K562 (cell line): ENCODE measurements around the gene ACER3. TPM values are rescaled to one million over a fixed set of nuclear protein-coding genes. Genes with fewer than 3 reads are reported as not detected.

Experiments
- ATAC-seq: fragments of 200-7000 bp; cut with Tn5 transposase; 3 replicates; pipeline ENCODE4 v1.9.1; 2020; ENCODE audit warnings: moderate library complexity
- BruUV-seq: library from RNA; stranded (reverse); fragments of 400-500 nt; replicated peaks from 2 replicates; lab custom pipeline; 2021; lab: Mats Ljungman, UMichigan
- CTCF ChIA-PET: fragments of 300-600 bp; formaldehyde crosslinking; extraction: SDS; loops from one replicate; lab custom pipeline; 2021; ENCODE audit warnings: low intra/inter-chr PET ratio; lab: Yijun Ruan, JAX
- POLR2A ChIA-PET: fragments of 300-600, 350-650 bp; sonication (Branson Sonifier 250); formaldehyde crosslinking; extraction: SDS; loops from one replicate; lab custom pipeline; 2021; ENCODE audit warnings: antibody characterized with exemption, inconsistent platforms; lab: Yijun Ruan, JAX
- DNase-seq, 4 experiments: peaks; one replicate each; pipeline versions ENCODE4 v3.0.0 to v3.0.0-alpha.2; 2011 to 2018; ENCODE audit warnings: low spot score in 3 of 4, mixed read lengths in 3 of 4; ENCODE audit errors: extremely low read depth in 1 of 4
- FAIRE-seq: peaks from 2 replicates; lab custom pipeline; 2011; peaks lifted over from hg19 to GRCh38; lab: Jason Lieb, UNC
- H2AFZ ChIP-seq: 2 replicates; pipeline ENCODE4 v1.6.0; 2011; ENCODE audit warnings: low read depth, low read length, control low read depth, inconsistent platforms
- H3K27ac ChIP-seq: fragments of 200-600 bp; 3 replicates; pipeline ENCODE4 v1.8.0; 2011; ENCODE audit warnings: low read depth, mild to moderate bottlenecking, control low read depth, inconsistent platforms, low read length, moderate library complexity, mixed read lengths; ENCODE audit errors: extremely low read depth
- H3K27me3 ChIP-seq, 2 experiments: fragments of 300-600 bp in 1 of 2; 2 replicates in 1 of 2; 3 replicates in 1 of 2; pipeline versions ENCODE4 v1.6.0 to v1.8.0; 2011; ENCODE audit warnings: inconsistent platforms in 2 of 2, low read length in 2 of 2, mild to moderate bottlenecking in 1 of 2, mixed read lengths in 1 of 2, moderate library complexity in 1 of 2; ENCODE audit not compliant: control insufficient read depth in 2 of 2, insufficient read depth in 2 of 2
- H3K36me3 ChIP-seq: fragments of 300-600 bp; 3 replicates; pipeline ENCODE4 v1.8.0; 2011; ENCODE audit warnings: mild to moderate bottlenecking, low read length, inconsistent platforms; ENCODE audit not compliant: control insufficient read depth, insufficient read depth
- H3K4me1 ChIP-seq, 2 experiments: fragments of 200-600 bp in 1 of 2; replicated peaks in 1 of 2; 2 replicates in 1 of 2; 3 replicates in 1 of 2; pipeline versions ENCODE4 v1.5.1 to v1.8.0; 2011; ENCODE audit warnings: inconsistent platforms in 2 of 2, low read length in 2 of 2, mild to moderate bottlenecking in 1 of 2, mixed read lengths in 1 of 2, moderate library complexity in 1 of 2; ENCODE audit not compliant: control insufficient read depth in 2 of 2, insufficient read depth in 2 of 2
- H3K4me2 ChIP-seq: 2 replicates; pipeline ENCODE4 v1.6.1; 2011; ENCODE audit warnings: low read length, control low read depth, inconsistent platforms, mixed read lengths; ENCODE audit not compliant: insufficient read depth
- H3K4me3 ChIP-seq: fragments of 200-600 bp; sonication (generic), shearing (Covaris generic); 2 replicates; pipeline ENCODE4 v1.5.1; 2016; ENCODE audit warnings: control low read depth, inconsistent platforms
- H3K79me2 ChIP-seq: fragments of 200-600 bp; 3 replicates; pipeline ENCODE4 v1.8.0; 2011; ENCODE audit warnings: low read length, inconsistent platforms; ENCODE audit not compliant: control insufficient read depth, insufficient read depth
- H3K9ac ChIP-seq, 2 experiments: 2 replicates each; pipeline versions ENCODE4 v1.6.0 to v1.6.1; 2011; ENCODE audit warnings: low read depth in 2 of 2, low read length in 2 of 2, control low read depth in 1 of 2, inconsistent platforms in 1 of 2, mild to moderate bottlenecking in 1 of 2, mixed read lengths in 1 of 2; ENCODE audit not compliant: insufficient read depth in 1 of 2
- H3K9me1 ChIP-seq: one replicate; pipeline ENCODE4 v1.6.0; 2011; ENCODE audit warnings: inconsistent platforms, mild to moderate bottlenecking, low read length, moderate library complexity; ENCODE audit not compliant: control insufficient read depth, insufficient read depth
- H3K9me3 ChIP-seq: replicated peaks from 2 replicates; pipeline ENCODE4 v1.5.1; 2011; ENCODE audit warnings: low read depth, low read length, inconsistent platforms; ENCODE audit not compliant: control insufficient read depth, insufficient read depth
- H4K20me1 ChIP-seq: replicated peaks from 2 replicates; pipeline ENCODE4 v1.6.1; 2011; ENCODE audit warnings: low read length, inconsistent platforms, mixed read lengths; ENCODE audit not compliant: control insufficient read depth, insufficient read depth
- ARID1B ChIP-seq: fragments of 450-650 bp; IDR thresholded peaks from 2 replicates; pipeline ENCODE4 v1.6.1; 2016; ENCODE audit warnings: antibody characterized with exemption, mild to moderate bottlenecking, inconsistent platforms
- BCL6 ChIP-seq: fragments of 250-450 bp; sonication (Bioruptor Pico); IDR thresholded peaks from 2 replicates; pipeline ENCODE4 v1.4.0; 2020
- CREM ChIP-seq: IDR thresholded peaks from 2 replicates; pipeline ENCODE4 v1.6.1; 2014; ENCODE audit warnings: antibody characterized with exemption, low read depth
- DIDO1 ChIP-seq: fragments of 450-650 bp; IDR thresholded peaks from 2 replicates; pipeline ENCODE4 v1.6.1; 2016; ENCODE audit warnings: low read depth, missing biosample characterization, missing genetic modification characterization
- EHMT2 ChIP-seq: fragments of 450-650 bp; IDR thresholded peaks from 2 replicates; pipeline ENCODE4 v1.6.1; 2018; ENCODE audit warnings: antibody characterized with exemption
- GATAD2A ChIP-seq: fragments of 450-650 bp; IDR thresholded peaks from 2 replicates; pipeline ENCODE4 v1.6.1; 2017
- ILF3 ChIP-seq: fragments of 450-650 bp; IDR thresholded peaks from 2 replicates; pipeline ENCODE4 v1.6.1; 2018; ENCODE audit warnings: antibody characterized with exemption, mild to moderate bottlenecking, moderate library complexity, borderline replicate concordance
- MTA2 ChIP-seq: fragments of 450-650 bp; IDR thresholded peaks from 2 replicates; pipeline ENCODE4 v1.6.1; 2016; ENCODE audit warnings: low read depth
- NCOA4 ChIP-seq: fragments of 450-650 bp; IDR thresholded peaks from 2 replicates; pipeline ENCODE4 v1.6.1; 2018; ENCODE audit warnings: mild to moderate bottlenecking; ENCODE audit not compliant: partially characterized antibody
- PHF21A ChIP-seq: fragments of 450-650 bp; IDR thresholded peaks from 2 replicates; pipeline ENCODE4 v1.6.1; 2017; ENCODE audit warnings: low read depth, borderline replicate concordance
- PTBP1 ChIP-seq: fragments of 200-400 bp; formaldehyde crosslinking; IDR thresholded peaks from 2 replicates; pipeline ENCODE4 v1.6.1; 2017; ENCODE audit warnings: low read depth, low read length
- PTTG1 ChIP-seq: fragments of 450-650 bp; IDR thresholded peaks from 2 replicates; pipeline ENCODE4 v1.6.1; 2016; ENCODE audit warnings: low read depth, mild to moderate bottlenecking, missing genetic modification characterization, missing compliant biosample characterization
- RBM34 ChIP-seq: fragments of 200-400 bp; formaldehyde crosslinking; IDR thresholded peaks from 2 replicates; pipeline ENCODE4 v1.6.1; 2018; ENCODE audit warnings: low read length, borderline replicate concordance; ENCODE audit not compliant: insufficient read depth
- SMC3 ChIP-seq: conservative IDR thresholded peaks from 2 replicates; pipeline ENCODE4 v1.6.1; 2011; ENCODE audit warnings: low read depth, low read length, improper control_type of control experiment; ENCODE audit not compliant: insufficient read depth
- THAP7 ChIP-seq: fragments of 250-450 bp; sonication (Bioruptor Pico); IDR thresholded peaks from 2 replicates; pipeline ENCODE4 v1.5.0; 2021
- ZNF143 ChIP-seq: sonication (generic); formaldehyde crosslinking; IDR thresholded peaks from 2 replicates; pipeline ENCODE4 v1.9.0; 2022; ENCODE audit warnings: mild to moderate bottlenecking, missing genetic modification reagents
- ZNF57 ChIP-seq: fragments of 450-650 bp; formaldehyde crosslinking; IDR thresholded peaks from 2 replicates; pipeline ENCODE4 v1.4.0; 2020; ENCODE audit warnings: mild to moderate bottlenecking, moderate library complexity
- ZNF699 ChIP-seq: fragments of 250-450 bp; sonication (Bioruptor Pico); IDR thresholded peaks from 2 replicates; pipeline ENCODE4 v1.8.0; 2021; ENCODE audit warnings: mild to moderate bottlenecking, moderate library complexity; ENCODE audit not compliant: insufficient replicate concordance
- ZNF780A ChIP-seq: fragments of 250-450 bp; sonication (Bioruptor Pico); IDR thresholded peaks from 2 replicates; pipeline ENCODE4 v1.5.0; 2021; ENCODE audit warnings: mild to moderate bottlenecking
- WGBS: fragments of 100-300 bp; shearing (Covaris generic); methylation state at CpG from one replicate; pipeline ENCODE4 v1.1.6; 2016; ENCODE audit warnings: low coverage, mixed read lengths; ENCODE audit not compliant: insufficient coverage; ENCODE audit errors: missing lambda C conversion rate; 5-methylcytosine and 5-hydroxymethylcytosine counted together
- in situ Hi-C: fragments of 300-500 bp; cut with MboI; formaldehyde crosslinking; loops from 4 replicates; pipeline ENCODE4 v1.15.0; 2018; ENCODE audit warnings: inconsistent platforms, mixed read lengths
- intact Hi-C: fragments of 100-400 bp; cut with micrococcal nuclease; formaldehyde crosslinking; loops from 2 replicates; pipeline ENCODE4 v1.14.2; 2022
- polyA plus RNA-seq, 8 experiments: library from polyadenylated mRNA; depleted of rRNA in 4 of 8; stranded (reverse) in 5 of 8; unstranded in 3 of 8; fragments of >200 nt; fragmentation: Nextera tagmentation in 2 of 8; fragmentation: Illumina TruSeq in 1 of 8; extraction: Ambion mirVana in 2 of 8; extraction: Trizol in 1 of 8; gene quantifications; 2 replicates each; pipeline versions ENCODE4 v1.2.1 to v1.2.3, GENCODE V29; 2011 to 2014; ENCODE audit warnings: inconsistent platforms in 1 of 8, missing spikeins in 1 of 8
- total RNA-seq, 7 experiments: library from RNA; depleted of rRNA in 6 of 7; stranded (reverse); fragments of >200 nt in 6 of 7; fragmentation: Illumina TruSeq in 2 of 7; extraction: Trizol in 2 of 7; gene quantifications; 2 replicates each; pipeline versions ENCODE4 v1.2.1 to v1.2.3, GENCODE V29; 2011 to 2021; ENCODE audit warnings: low replicate concordance in 1 of 7
- TF ChIP-seq, protein P1 (sequence below): sonication (generic); formaldehyde crosslinking; IDR thresholded peaks from 2 replicates; pipeline ENCODE4 v1.8.0; 2022; ENCODE audit warnings: mild to moderate bottlenecking, missing genetic modification reagents

ACER3 gene
- total and polyA plus RNA-seq, 9 of the 15 experiments (the other 6 are each of a cell fraction or from before 2014, with no cell fraction given): 2.0 to 23.8 (median 9.5) TPM

- WGBS: 68% methylated on average over 7 of the region's 13 CpGs
- Histone ChIP-seq H3K79me2 (no peaks in the 10 kb centered on the region), H3K36me3 (no peaks in the 10 kb centered on the region), H3K4me1 (peaks cover 2 to 11% of the 10 kb centered on the region in 2 experiments; a peak in 4 of 5 replicates), H3K9me1 (no peaks in the 10 kb centered on the region), H4K20me1 (no peaks in the 10 kb centered on the region), H3K27me3 (no peaks in the 10 kb centered on the region; a peak in 1 of 5 replicates), H3K9ac (no peak overlapping the region), H3K4me3 (no peak overlapping the region), H2AFZ (no peak overlapping the region), H3K4me2 (no peak overlapping the region), H3K9me3 (0 out of 2 replicates have a peak, but pooled peaks cover 1% of the 10 kb centered on the region), H3K27ac (no peak overlapping the region)
- in situ Hi-C loops: loop anchor here (10.0 kb wide), 2 partner anchors 144 to 316 kb away; no protein-coding TSS in a partner anchor
- ATAC-seq: no peak
- no peak for FAIRE-seq
- CTCF ChIA-PET: no interaction called here
- TF ChIP-seq PTBP1: no peak
- no peak for TF ChIP-seq CREM
- no peak for TF ChIP-seq ZNF699
- TF ChIP-seq MTA2: no peak
- no peak for TF ChIP-seq BCL6 (CRISPR knock-in tag)
- TF ChIP-seq PTTG1 (tag): no peak
- no peak for TF ChIP-seq NCOA4
- TF ChIP-seq ILF3: no peak
- TF ChIP-seq ZNF143: no peak
- TF ChIP-seq THAP7 (CRISPR knock-in tag): no peak
- TF ChIP-seq ZNF57 (CRISPR knock-in tag): no peak
- no peak for TF ChIP-seq GATAD2A
- TF ChIP-seq, protein P1, sequence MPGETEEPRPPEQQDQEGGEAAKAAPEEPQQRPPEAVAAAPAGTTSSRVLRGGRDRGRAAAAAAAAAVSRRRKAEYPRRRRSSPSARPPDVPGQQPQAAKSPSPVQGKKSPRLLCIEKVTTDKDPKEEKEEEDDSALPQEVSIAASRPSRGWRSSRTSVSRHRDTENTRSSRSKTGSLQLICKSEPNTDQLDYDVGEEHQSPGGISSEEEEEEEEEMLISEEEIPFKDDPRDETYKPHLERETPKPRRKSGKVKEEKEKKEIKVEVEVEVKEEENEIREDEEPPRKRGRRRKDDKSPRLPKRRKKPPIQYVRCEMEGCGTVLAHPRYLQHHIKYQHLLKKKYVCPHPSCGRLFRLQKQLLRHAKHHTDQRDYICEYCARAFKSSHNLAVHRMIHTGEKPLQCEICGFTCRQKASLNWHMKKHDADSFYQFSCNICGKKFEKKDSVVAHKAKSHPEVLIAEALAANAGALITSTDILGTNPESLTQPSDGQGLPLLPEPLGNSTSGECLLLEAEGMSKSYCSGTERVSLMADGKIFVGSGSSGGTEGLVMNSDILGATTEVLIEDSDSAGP: no peak
- TF ChIP-seq EHMT2: no peak
- no peak for TF ChIP-seq ZNF780A (CRISPR knock-in tag)
- TF ChIP-seq PHF21A: no peak
- TF ChIP-seq ARID1B: no peak
- no peak for TF ChIP-seq SMC3
- TF ChIP-seq RBM34: no peak
- no peak for TF ChIP-seq DIDO1
- BruUV-seq: no TSS peak
- intact Hi-C loops: no loop called here
- no peak for DNase-seq
- POLR2A ChIA-PET: interaction anchor here (1.1 kb wide), 1 partner anchor 55 kb away, joined by 3 read pairs; no protein-coding TSS in a partner anchor
Observed at GRCh38 chr11:77040889-77041288, 180.2 kb downstream of the ACER3 start.
